Left forelimb (tissue), 1 donor: ENCODE measurements around the gene GALNT17.

Experiments
- DNase-seq: peaks from one replicate; pipeline ENCODE4 v3.0.0-alpha.2; 2018; ENCODE audit warnings: low spot score

GALNT17 gene

GRCh38 chr7:71750290-71750689 is 618.3 kb downstream of the GALNT17 start:
- DNase-seq, result no peak

GRCh38 chr7:71752171-71752935 is 620.4 kb downstream of the GALNT17 start:
- DNase-seq, result no peak

GRCh38 chr7:71753236-71753635 is 621.3 kb downstream of the GALNT17 start:
- DNase-seq, result no peak

GRCh38 chr7:71753956-71754664 is 622.2 kb downstream of the GALNT17 start:
- no peak for DNase-seq

GRCh38 chr7:71754828-71755227 is 622.9 kb downstream of the GALNT17 start:
- DNase-seq, result no peak

- no peak for DNase-seq
Measured at GRCh38 chr7:71761336-71761735, 629.4 kb downstream of the GALNT17 start.
